Keratinocyte (primary cell): Measurements from ENCODE around the gene SIM1. TPM values are rescaled to one million over a fixed set of nuclear protein-coding genes. Genes with fewer than 3 reads are reported as not detected.

ENCODE experiments used
- DNase-seq: peaks from one replicate; pipeline ENCODE4 v3.0.0-alpha.2; 2011; ENCODE audit warnings: low read depth, missing footprints, low spot score
- FAIRE-seq: peaks from 2 replicates; lab custom pipeline; 2011; peaks lifted over from hg19 to GRCh38; lab: Jason Lieb, UNC
- H2AFZ ChIP-seq: 2 replicates; pipeline ENCODE4 v1.6.0; 2012; ENCODE audit warnings: low read length, control low read depth, inconsistent platforms; ENCODE audit not compliant: control insufficient read depth
- H3K27ac ChIP-seq: 2 replicates; pipeline ENCODE4 v1.5.1; 2011; ENCODE audit warnings: low read length; ENCODE audit not compliant: control insufficient read depth, insufficient read depth
- H3K27me3 ChIP-seq: 3 replicates; pipeline ENCODE4 v1.6.0; 2011; ENCODE audit warnings: low read length; ENCODE audit not compliant: control insufficient read depth, insufficient read depth; ENCODE audit errors: extremely low read depth
- H3K36me3 ChIP-seq, 2 experiments: 2 replicates in 1 of 2; 3 replicates in 1 of 2; pipeline ENCODE4 v1.5.1; 2011; ENCODE audit warnings: low read length in 2 of 2, mild to moderate bottlenecking in 1 of 2; ENCODE audit not compliant: control insufficient read depth in 2 of 2, insufficient read depth in 2 of 2; ENCODE audit errors: extremely low read depth in 1 of 2
- H3K4me1 ChIP-seq: 3 replicates; pipeline ENCODE4 v1.5.1; 2011; ENCODE audit warnings: low read length; ENCODE audit not compliant: control insufficient read depth, insufficient read depth; ENCODE audit errors: extremely low read depth
- H3K4me2 ChIP-seq: 3 replicates; pipeline ENCODE4 v1.6.0; 2011; ENCODE audit warnings: low read depth, low read length; ENCODE audit not compliant: control insufficient read depth, insufficient read depth; ENCODE audit errors: extremely low read depth
- H3K4me3 ChIP-seq, 3 experiments: fragments of 200-600 bp in 1 of 3; sonication (generic) in 1 of 3; 2 replicates in 2 of 3; 3 replicates in 1 of 3; pipeline ENCODE4 v1.5.1; 2011 to 2016; ENCODE audit warnings: low read length in 3 of 3, mild to moderate bottlenecking in 3 of 3, control low read depth in 2 of 3, inconsistent platforms in 1 of 3, low read depth in 1 of 3, mixed read lengths in 1 of 3, mixed run types in 1 of 3, moderate library complexity in 1 of 3; ENCODE audit not compliant: control insufficient read depth in 2 of 3, insufficient read depth in 2 of 3; ENCODE audit errors: extremely low read depth in 1 of 3
- H3K79me2 ChIP-seq: 2 replicates; pipeline ENCODE4 v1.6.0; 2012; ENCODE audit warnings: low read length; ENCODE audit not compliant: control insufficient read depth, insufficient read depth
- H3K9ac ChIP-seq: 3 replicates; pipeline ENCODE4 v1.6.0; 2011; ENCODE audit warnings: low read length; ENCODE audit not compliant: control insufficient read depth, insufficient read depth; ENCODE audit errors: extremely low read depth
- H3K9me1 ChIP-seq: 3 replicates; pipeline ENCODE4 v1.6.0; 2011; ENCODE audit warnings: low read length; ENCODE audit not compliant: control insufficient read depth, insufficient read depth; ENCODE audit errors: extremely low read depth
- H3K9me3 ChIP-seq: 2 replicates; pipeline ENCODE4 v1.5.1; 2012; ENCODE audit warnings: low read depth, low read length; ENCODE audit not compliant: control insufficient read depth
- H4K20me1 ChIP-seq: 3 replicates; pipeline ENCODE4 v1.6.0; 2011; ENCODE audit warnings: low read length; ENCODE audit not compliant: control insufficient read depth, insufficient read depth; ENCODE audit errors: extremely low read depth
- EZH2 ChIP-seq: IDR thresholded peaks from one replicate; pipeline ENCODE4 v1.6.1; 2012; ENCODE audit warnings: inconsistent platforms, mild to moderate bottlenecking, low read length, moderate library complexity
- dilution Hi-C: fragments of 300-500 bp; cut with MboI; formaldehyde crosslinking; loops from one replicate; pipeline ENCODE4 v1.7.0; 2020; ENCODE audit warnings: low sequenced_read_pairs; ENCODE audit not compliant: extremely low pct_ligation_motif_present
- polyA plus RNA-seq, 5 experiments: library from polyadenylated mRNA; depleted of rRNA in 3 of 5; stranded (reverse) in 3 of 5; stranded (forward) in 1 of 5; unstranded in 1 of 5; fragments of >200 nt; gene quantifications; 1 replicate in 1 of 5; 2 replicates in 3 of 5; 3 replicates in 1 of 5; pipeline versions ENCODE4 v1.2.1 to v1.2.3, GENCODE V29; 2011 to 2012; ENCODE audit warnings: missing spikeins in 2 of 5, low read depth in 1 of 5, low replicate concordance in 1 of 5
- TF ChIP-seq, protein P1 (sequence below), 3 experiments: IDR thresholded peaks in 1 of 3; conservative IDR thresholded peaks in 1 of 3; optimal IDR thresholded peaks in 1 of 3; 2 replicates in 2 of 3; 3 replicates in 1 of 3; pipeline versions ENCODE3 to v1.5.1; 2011; ENCODE audit warnings: low read length in 3 of 3, mild to moderate bottlenecking in 3 of 3, moderate library complexity in 2 of 3, control low read depth in 1 of 3, inconsistent platforms in 1 of 3; ENCODE audit not compliant: insufficient read depth in 2 of 3; ENCODE audit errors: extremely low read depth in 1 of 3

The SIM1 gene
- polyA plus RNA-seq, 1 donor (not counting 4 experiments of a cell fraction or from before 2014, with no cell fraction given): not detected

- H3K79me2 ChIP-seq: no peaks in the 10 kb centered on the region
- no peaks in the 10 kb centered on the region for H3K36me3 ChIP-seq
- no peak overlapping the region for H3K4me3 ChIP-seq
- H3K9me1 ChIP-seq: no peaks in the 10 kb centered on the region
- dilution Hi-C loops: no loop called here
- H3K9ac ChIP-seq: no peak overlapping the region
- FAIRE-seq (no peak), DNase-seq (no peak)
- H3K9me3 ChIP-seq: no peaks in the 10 kb centered on the region
- no peaks in the 10 kb centered on the region for H3K27me3 ChIP-seq
- no peak for TF ChIP-seq EZH2
- TF ChIP-seq, protein P1, sequence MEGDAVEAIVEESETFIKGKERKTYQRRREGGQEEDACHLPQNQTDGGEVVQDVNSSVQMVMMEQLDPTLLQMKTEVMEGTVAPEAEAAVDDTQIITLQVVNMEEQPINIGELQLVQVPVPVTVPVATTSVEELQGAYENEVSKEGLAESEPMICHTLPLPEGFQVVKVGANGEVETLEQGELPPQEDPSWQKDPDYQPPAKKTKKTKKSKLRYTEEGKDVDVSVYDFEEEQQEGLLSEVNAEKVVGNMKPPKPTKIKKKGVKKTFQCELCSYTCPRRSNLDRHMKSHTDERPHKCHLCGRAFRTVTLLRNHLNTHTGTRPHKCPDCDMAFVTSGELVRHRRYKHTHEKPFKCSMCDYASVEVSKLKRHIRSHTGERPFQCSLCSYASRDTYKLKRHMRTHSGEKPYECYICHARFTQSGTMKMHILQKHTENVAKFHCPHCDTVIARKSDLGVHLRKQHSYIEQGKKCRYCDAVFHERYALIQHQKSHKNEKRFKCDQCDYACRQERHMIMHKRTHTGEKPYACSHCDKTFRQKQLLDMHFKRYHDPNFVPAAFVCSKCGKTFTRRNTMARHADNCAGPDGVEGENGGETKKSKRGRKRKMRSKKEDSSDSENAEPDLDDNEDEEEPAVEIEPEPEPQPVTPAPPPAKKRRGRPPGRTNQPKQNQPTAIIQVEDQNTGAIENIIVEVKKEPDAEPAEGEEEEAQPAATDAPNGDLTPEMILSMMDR (optimal IDR thresholded peaks at IDR 0.05 in 1 of 3, IDR thresholded peaks at IDR 0.05 in 1 of 3, conservative IDR thresholded peaks at IDR 0.05 in 1 of 3; ENCODE audit: extremely low read depth in 1 of 3, insufficient read depth in 2 of 3, low read length in 3 of 3): no peak
- H3K4me2 ChIP-seq: no peak overlapping the region
- H4K20me1 ChIP-seq: no peaks in the 10 kb centered on the region
- H3K4me1 ChIP-seq: no peaks in the 10 kb centered on the region
- no peak overlapping the region for H3K27ac ChIP-seq
- H2AFZ ChIP-seq: no peak overlapping the region
These were observed 71.2 kb downstream of the SIM1 start for GRCh38 chr6:100393493-100393892.

GRCh38 chr6:100392423-100392822 is 72.3 kb downstream of the SIM1 start:
- no peaks in the 10 kb centered on the region for H3K36me3 ChIP-seq
- H3K27ac ChIP-seq: no peak overlapping the region
- H2AFZ ChIP-seq: no peak overlapping the region
- no peaks in the 10 kb centered on the region for H4K20me1 ChIP-seq
- H3K9me3 ChIP-seq: no peaks in the 10 kb centered on the region
- no peak for FAIRE-seq
- no peaks in the 10 kb centered on the region for H3K79me2 ChIP-seq
- no peaks in the 10 kb centered on the region for H3K4me1 ChIP-seq
- H3K9me1 ChIP-seq: no peaks in the 10 kb centered on the region
- no peak for TF ChIP-seq EZH2
- TF ChIP-seq, protein P1 (optimal IDR thresholded peaks at IDR 0.05 in 1 of 3, IDR thresholded peaks at IDR 0.05 in 1 of 3, conservative IDR thresholded peaks at IDR 0.05 in 1 of 3; ENCODE audit: extremely low read depth in 1 of 3, insufficient read depth in 2 of 3, low read length in 3 of 3): no peak
- H3K27me3 ChIP-seq: no peaks in the 10 kb centered on the region
- DNase-seq: no peak
- no peak overlapping the region for H3K4me2 ChIP-seq
- dilution Hi-C loops: no loop called here
- no peak overlapping the region for H3K4me3 ChIP-seq
- no peak overlapping the region for H3K9ac ChIP-seq
